ENCODE data around the gene GTF2F2. TPM values are rescaled to one million over a fixed set of nuclear protein-coding genes. Genes with fewer than 3 reads are reported as not detected.
A peak's percentile ranks its signal among the peaks of the same experiment; 100 is the strongest.

GTF2F2 gene
- total RNA-seq, 1 donor, result 19.9 TPM

GRCh38 chr13:45100573-45101262 is 19.6 kb upstream of the GTF2F2 start:
- Histone ChIP-seq H3K9me3 (ENCODE audit: low read depth, low read length) (no peaks in the 10 kb centered on the region), H3K4me2 (ENCODE audit: insufficient read depth, low read length) (no peak overlapping the region), H3K4me1 (ENCODE audit: insufficient read depth, low read length) (no peaks in the 10 kb centered on the region), H3K4me3 (ENCODE audit: insufficient read depth, low read length) (no peak overlapping the region), H3K79me2 (ENCODE audit: insufficient read depth, low read length) (no peaks in the 10 kb centered on the region), H2AFZ (ENCODE audit: low read length) (no peak overlapping the region), H4K20me1 (ENCODE audit: insufficient read depth, low read length) (no peaks in the 10 kb centered on the region), H3K27me3 (ENCODE audit: insufficient read depth, low read length) (peaks cover 4% of the 10 kb centered on the region), H3K36me3 (ENCODE audit: insufficient read depth, low read length) (no peaks in the 10 kb centered on the region), H3K27ac (ENCODE audit: low read depth, low read length) (no peak overlapping the region)
- TF ChIP-seq CTCF (IDR thresholded peaks at IDR 0.05; ENCODE audit: extremely low read depth, low read depth, low read length), result no peak
- DNase-seq (ENCODE audit: insufficient read length, low spot score, missing footprints), result no peak

DNA sequence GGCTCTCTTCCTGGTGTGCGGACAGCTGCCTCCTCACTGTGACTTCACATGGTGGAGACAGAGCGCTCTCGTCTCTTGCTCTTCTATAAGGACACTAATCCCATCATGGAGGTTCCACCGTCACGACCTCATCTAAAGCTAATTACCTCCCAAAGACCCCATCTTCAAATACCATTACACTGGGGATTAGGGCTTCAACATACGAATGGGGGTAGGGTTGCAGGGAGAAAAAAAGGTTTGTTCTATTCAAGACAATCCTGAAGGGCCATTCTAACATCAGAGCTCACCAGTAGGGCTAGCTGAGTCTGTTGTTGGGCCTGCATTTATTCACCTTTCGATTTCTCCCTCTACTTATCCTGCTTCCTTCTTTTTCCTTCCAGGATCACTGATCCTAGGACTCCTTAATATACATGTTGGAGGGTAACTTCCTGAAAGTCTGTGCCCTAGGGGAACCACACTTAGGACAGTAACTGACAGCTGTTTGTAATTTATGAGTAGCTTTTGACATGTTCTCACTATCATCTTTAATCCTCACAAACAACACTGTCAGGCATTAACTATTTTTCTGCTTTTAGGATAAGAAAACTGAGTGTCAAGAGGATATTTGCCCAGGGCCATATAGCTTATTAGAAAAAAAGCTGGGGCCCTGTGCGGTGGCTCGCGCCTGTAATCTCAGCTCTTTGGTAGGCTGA is 18.8 kb upstream of the GTF2F2 start:
- H2AFZ ChIP-seq (ENCODE audit: low read length), result peak overlapping the region; percentile 56
- TF ChIP-seq CTCF (IDR thresholded peaks at IDR 0.05; ENCODE audit: extremely low read depth, low read depth, low read length), result no peak
- no peaks in the 10 kb centered on the region for H3K79me2 ChIP-seq (ENCODE audit: insufficient read depth, low read length)
- no peaks in the 10 kb centered on the region for H3K4me1 ChIP-seq (ENCODE audit: insufficient read depth, low read length)
- H4K20me1 ChIP-seq (ENCODE audit: insufficient read depth, low read length), result no peaks in the 10 kb centered on the region
- no peak for DNase-seq (ENCODE audit: insufficient read length, low spot score, missing footprints)
- no peaks in the 10 kb centered on the region for H3K36me3 ChIP-seq (ENCODE audit: insufficient read depth, low read length)
- H3K27ac ChIP-seq (ENCODE audit: low read depth, low read length), result no peak overlapping the region
- peaks cover 4% of the 10 kb centered on the region for H3K27me3 ChIP-seq (ENCODE audit: insufficient read depth, low read length)
- H3K4me3 ChIP-seq (ENCODE audit: insufficient read depth, low read length), result no peak overlapping the region
- no peaks in the 10 kb centered on the region for H3K9me3 ChIP-seq (ENCODE audit: low read depth, low read length)
- H3K4me2 ChIP-seq (ENCODE audit: insufficient read depth, low read length), result no peak overlapping the region

DNA sequence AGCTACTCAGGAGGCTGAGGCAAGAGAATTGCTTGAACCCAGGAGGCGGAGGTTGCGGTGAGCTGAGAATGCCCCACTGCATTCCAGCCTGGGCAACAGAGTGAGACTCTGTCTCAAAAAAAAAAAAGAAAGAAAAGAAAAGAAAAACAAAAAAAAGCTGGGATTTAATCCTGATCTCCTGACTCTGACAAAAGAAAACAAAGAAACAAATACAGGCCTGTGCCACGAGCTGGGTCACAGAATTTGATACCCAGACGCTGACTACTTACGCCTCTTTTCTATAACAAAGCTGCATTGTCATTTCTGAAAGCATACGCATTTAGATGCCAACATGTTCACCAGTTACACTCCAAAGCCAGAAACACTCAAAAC is 18.2 kb upstream of the GTF2F2 start:
- no peak for TF ChIP-seq CTCF (IDR thresholded peaks at IDR 0.05; ENCODE audit: extremely low read depth, low read depth, low read length)
- H3K79me2 ChIP-seq (ENCODE audit: insufficient read depth, low read length), result no peaks in the 10 kb centered on the region
- no peak overlapping the region for H2AFZ ChIP-seq (ENCODE audit: low read length)
- no peak for DNase-seq (ENCODE audit: insufficient read length, low spot score, missing footprints)
- H3K4me2 ChIP-seq (ENCODE audit: insufficient read depth, low read length), result no peak overlapping the region
- peaks cover 4% of the 10 kb centered on the region for H3K27me3 ChIP-seq (ENCODE audit: insufficient read depth, low read length)
- H3K9me3 ChIP-seq (ENCODE audit: low read depth, low read length), result no peaks in the 10 kb centered on the region
- H3K4me3 ChIP-seq (ENCODE audit: insufficient read depth, low read length), result no peak overlapping the region
- H3K27ac ChIP-seq (ENCODE audit: low read depth, low read length), result no peak overlapping the region
- H3K36me3 ChIP-seq (ENCODE audit: insufficient read depth, low read length), result no peaks in the 10 kb centered on the region
- no peaks in the 10 kb centered on the region for H4K20me1 ChIP-seq (ENCODE audit: insufficient read depth, low read length)
- H3K4me1 ChIP-seq (ENCODE audit: insufficient read depth, low read length), result no peaks in the 10 kb centered on the region

DNA sequence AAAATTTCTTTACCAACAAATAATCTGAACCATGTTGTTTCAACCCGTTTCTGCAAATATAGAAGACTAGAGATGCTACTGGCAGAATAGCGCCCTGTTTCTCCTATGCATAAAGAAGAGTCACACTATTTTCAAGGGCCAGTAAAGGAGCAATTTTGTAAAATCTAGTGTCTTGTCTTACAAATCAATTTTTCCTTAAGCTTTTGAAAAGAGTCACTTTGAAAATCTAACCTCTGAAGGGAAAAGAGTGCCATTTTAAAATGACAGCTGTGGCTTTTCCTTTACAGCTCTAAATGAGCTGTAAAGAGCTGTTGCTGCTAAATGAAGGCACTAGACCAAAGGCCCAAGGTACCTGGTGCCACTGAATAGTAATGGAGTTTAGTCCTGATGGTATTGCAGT is 16.9 kb upstream of the GTF2F2 start:
- no peak overlapping the region for H3K4me2 ChIP-seq (ENCODE audit: insufficient read depth, low read length)
- H4K20me1 ChIP-seq (ENCODE audit: insufficient read depth, low read length), result no peaks in the 10 kb centered on the region
- no peak overlapping the region for H2AFZ ChIP-seq (ENCODE audit: low read length)
- H3K9me3 ChIP-seq (ENCODE audit: low read depth, low read length), result no peaks in the 10 kb centered on the region
- H3K27me3 ChIP-seq (ENCODE audit: insufficient read depth, low read length), result peaks cover 4% of the 10 kb centered on the region
- H3K27ac ChIP-seq (ENCODE audit: low read depth, low read length), result no peak overlapping the region
- DNase-seq (ENCODE audit: insufficient read length, low spot score, missing footprints), result peak; percentile 38
- H3K36me3 ChIP-seq (ENCODE audit: insufficient read depth, low read length), result no peaks in the 10 kb centered on the region
- no peaks in the 10 kb centered on the region for H3K79me2 ChIP-seq (ENCODE audit: insufficient read depth, low read length)
- TF ChIP-seq CTCF (IDR thresholded peaks at IDR 0.05; ENCODE audit: extremely low read depth, low read depth, low read length), result no peak
- no peaks in the 10 kb centered on the region for H3K4me1 ChIP-seq (ENCODE audit: insufficient read depth, low read length)
- H3K4me3 ChIP-seq (ENCODE audit: insufficient read depth, low read length), result no peak overlapping the region
